ENCODE data around the gene UAP1.
A peak's percentile ranks its signal among the peaks of the same experiment; 100 is the strongest.
"Not testable (repeated sequence)": the region's sequence is repeated elsewhere in the genome, so short reads cannot be mapped to it uniquely, and the experiment has no call there.

UAP1 gene

GRCh38 chr1:162565460-162565859 is 3.9 kb downstream of the UAP1 start:
- DNase-seq (ENCODE audit: low spot score) = peak; percentile 22

GRCh38 chr1:162566870-162567269 is 5.3 kb downstream of the UAP1 start:
- DNase-seq (ENCODE audit: low spot score) = no peak

GRCh38 chr1:162568802-162569201 is 7.3 kb downstream of the UAP1 start:
- no peak for DNase-seq (ENCODE audit: low spot score)

- DNase-seq (ENCODE audit: low spot score) = no peak
Measured at GRCh38 chr1:162570718-162571117, 9.2 kb downstream of the UAP1 start.

- not testable (repeated sequence) for DNase-seq (ENCODE audit: low spot score)
Measured at GRCh38 chr1:162571121-162571520, 9.6 kb downstream of the UAP1 start.

GRCh38 chr1:162571696-162572095 is 10.2 kb downstream of the UAP1 start:
- DNase-seq (ENCODE audit: low spot score) = no peak

GRCh38 chr1:162573136-162573535 is 11.6 kb downstream of the UAP1 start:
- no peak for DNase-seq (ENCODE audit: low spot score)

- no peak for DNase-seq (ENCODE audit: low spot score)
Measured at GRCh38 chr1:162578071-162578700, 16.7 kb downstream of the UAP1 start.

GRCh38 chr1:162578936-162579335 is 17.4 kb downstream of the UAP1 start:
- DNase-seq (ENCODE audit: low spot score) = no peak

GRCh38 chr1:162580308-162580707 is 18.8 kb downstream of the UAP1 start:
- DNase-seq (ENCODE audit: low spot score) = no peak

GRCh38 chr1:162582901-162583300 is 21.4 kb downstream of the UAP1 start:
- DNase-seq (ENCODE audit: low spot score) = not testable (repeated sequence)

- DNase-seq (ENCODE audit: low spot score) = not testable (repeated sequence)
Measured at GRCh38 chr1:162585101-162585500, 23.6 kb downstream of the UAP1 start.

GRCh38 chr1:162587347-162587746 is 25.8 kb downstream of the UAP1 start:
- DNase-seq (ENCODE audit: low spot score) = no peak

GRCh38 chr1:162587761-162588260 is 26.3 kb downstream of the UAP1 start:
- DNase-seq (ENCODE audit: low spot score) = no peak

- no peak for DNase-seq (ENCODE audit: low spot score)
Measured at GRCh38 chr1:162590101-162590500, 28.6 kb downstream of the UAP1 start.

GRCh38 chr1:162590686-162591085 is 29.2 kb downstream of the UAP1 start:
- DNase-seq (ENCODE audit: low spot score) = no peak

GRCh38 chr1:162596514-162597170 is 35.1 kb downstream of the UAP1 start:
- DNase-seq (ENCODE audit: low spot score) = no peak

- DNase-seq (ENCODE audit: low spot score) = no peak
Measured at GRCh38 chr1:162599451-162599850, 37.9 kb downstream of the UAP1 start.

GRCh38 chr1:162603117-162603516 is 41.6 kb downstream of the UAP1 start:
- DNase-seq (ENCODE audit: low spot score) = not testable (repeated sequence)

GRCh38 chr1:162605225-162605927 is 43.9 kb downstream of the UAP1 start:
- DNase-seq (ENCODE audit: low spot score) = no peak

GRCh38 chr1:162609306-162609705 is 47.8 kb downstream of the UAP1 start:
- no peak for DNase-seq (ENCODE audit: low spot score)

- no peak for DNase-seq (ENCODE audit: low spot score)
Measured at GRCh38 chr1:162612606-162613400, 51.3 kb downstream of the UAP1 start.

Data from activated CD4-positive, alpha-beta T cell treated with anti-CD3 and anti-CD28 coated beads, Interleukin-2, Interleukin-4, amounts not matched to agents 100 ng/mL and 50 ng/mL, durations not matched to agents 16 hours and 8 hours (primary cell).